SK-N-SH (cell line): Measurements from ENCODE around the gene TTC38. TPM values are rescaled to one million over a fixed set of nuclear protein-coding genes. Genes with fewer than 3 reads are reported as not detected.

Experiments
- CTCF ChIA-PET: fragments of 300-600, 350-600 bp; formaldehyde crosslinking; extraction: SDS; loops from one replicate; lab custom pipeline; 2021; lab: Yijun Ruan, JAX
- POLR2A ChIA-PET: fragments of 350-600 bp; sonication (Branson Sonifier 250); formaldehyde crosslinking; extraction: SDS; loops from one replicate; lab custom pipeline; 2020; ENCODE audit warnings: antibody characterized with exemption, inconsistent platforms; lab: Yijun Ruan, JAX
- DNase-seq: peaks from one replicate; pipeline ENCODE4 v3.0.0; 2012
- H2AFZ ChIP-seq: fragments of 200-600 bp; sonication (generic); 2 replicates; pipeline ENCODE4 v1.8.1; 2016; ENCODE audit warnings: antibody characterized with exemption, mild to moderate bottlenecking, low read depth
- H3F3A ChIP-seq: fragments of 200-600 bp; sonication (generic); replicated peaks from 2 replicates; pipeline ENCODE3; 2016; ENCODE audit warnings: antibody characterized with exemption, mild to moderate bottlenecking; ENCODE audit not compliant: insufficient read depth
- H3K27ac ChIP-seq, 2 experiments: fragments of 200-500 bp in 1 of 2; fragments of 200-600 bp in 1 of 2; sonication (Bioruptor generic) in 1 of 2; sonication (generic), shearing (Covaris generic) in 1 of 2; 2 replicates each; pipeline versions ENCODE4 v1.5.1 to v1.6.1; 2014 to 2016; ENCODE audit warnings: low read depth in 2 of 2, inconsistent platforms in 1 of 2, low read length in 1 of 2, mild to moderate bottlenecking in 1 of 2, mixed read lengths in 1 of 2
- H3K27me3 ChIP-seq: fragments of 200-600 bp; sonication (generic), shearing (Covaris generic); 2 replicates; pipeline ENCODE4 v1.6.1; 2016; ENCODE audit warnings: mixed run types; ENCODE audit not compliant: insufficient read depth
- H3K36me3 ChIP-seq, 2 experiments: fragments of 200-500 bp in 1 of 2; fragments of 200-600 bp in 1 of 2; sonication (Bioruptor generic) in 1 of 2; sonication (generic) in 1 of 2; replicated peaks in 1 of 2; 2 replicates each; pipeline versions ENCODE3 to v1.5.1; 2014 to 2016; ENCODE audit warnings: low read length in 1 of 2, mild to moderate bottlenecking in 1 of 2; ENCODE audit not compliant: insufficient read depth in 2 of 2, control insufficient read depth in 1 of 2
- H3K4me1 ChIP-seq, 2 experiments: fragments of 200-500 bp in 1 of 2; fragments of 200-600 bp in 1 of 2; sonication (Bioruptor generic) in 1 of 2; sonication (generic), shearing (Covaris generic) in 1 of 2; 2 replicates each; pipeline versions ENCODE4 v1.5.1 to v1.6.1; 2014 to 2016; ENCODE audit warnings: low read depth in 1 of 2, low read length in 1 of 2, mixed run types in 1 of 2; ENCODE audit not compliant: insufficient read depth in 2 of 2, control insufficient read depth in 1 of 2
- H3K4me2 ChIP-seq: fragments of 200-600 bp; sonication (generic), shearing (Covaris generic); 2 replicates; pipeline ENCODE4 v1.6.1; 2017; ENCODE audit warnings: mixed run types
- H3K4me3 ChIP-seq, 2 experiments: fragments of 200-500 bp in 1 of 2; fragments of 200-600 bp in 1 of 2; sonication (Bioruptor generic) in 1 of 2; sonication (generic), shearing (Covaris generic) in 1 of 2; 2 replicates each; pipeline versions ENCODE4 v1.5.1 to v1.8.1; 2014 to 2016; ENCODE audit warnings: low read depth in 2 of 2, inconsistent platforms in 1 of 2, low read length in 1 of 2, mild to moderate bottlenecking in 1 of 2, mixed read lengths in 1 of 2, moderate library complexity in 1 of 2
- H3K79me2 ChIP-seq: fragments of 200-600 bp; sonication (generic); 2 replicates; pipeline ENCODE4 v1.8.1; 2017; ENCODE audit warnings: mild to moderate bottlenecking; ENCODE audit not compliant: insufficient read depth
- H3K9ac ChIP-seq: fragments of 200-600 bp; sonication (generic); 2 replicates; pipeline ENCODE4 v1.6.1; 2017; ENCODE audit warnings: mixed run types
- H3K9me2 ChIP-seq: fragments of 200-600 bp; sonication (generic); 2 replicates; pipeline ENCODE4 v1.6.1; 2017; ENCODE audit warnings: mixed run types
- H3K9me3 ChIP-seq: fragments of 200-600 bp; sonication (generic); 2 replicates; pipeline ENCODE4 v1.6.1; 2017; ENCODE audit warnings: mixed run types, mild to moderate bottlenecking, moderate library complexity
- H4K20me1 ChIP-seq: fragments of 200-600 bp; sonication (generic); 2 replicates; pipeline ENCODE4 v1.6.1; 2017; ENCODE audit warnings: mild to moderate bottlenecking, mixed run types; ENCODE audit not compliant: insufficient read depth
- CHD2 ChIP-seq: fragments of 150-350 bp; IDR thresholded peaks from 2 replicates; pipeline ENCODE4 v1.6.1; 2018; ENCODE audit warnings: low read length; ENCODE audit not compliant: partially characterized antibody
- CTCF ChIP-seq: fragments of 200-600 bp; sonication (generic); IDR thresholded peaks from 2 replicates; pipeline ENCODE4 v1.6.1; 2017; ENCODE audit warnings: antibody characterized with exemption, mild to moderate bottlenecking, moderate library complexity
- ELF1 ChIP-seq: IDR thresholded peaks from 2 replicates; pipeline ENCODE4 v1.4.0; 2012
- EZH2phosphoT487 ChIP-seq: fragments of 200-600 bp; sonication (generic); IDR thresholded peaks from 2 replicates; pipeline ENCODE4 v1.6.1; 2017; ENCODE audit warnings: low read depth, mixed run types, mild to moderate bottlenecking, antibody characterized with exemption, moderate library complexity, borderline replicate concordance
- GATA2 ChIP-seq: sonication (generic); formaldehyde crosslinking; IDR thresholded peaks from 2 replicates; pipeline ENCODE4 v1.5.0; 2020; ENCODE audit warnings: mild to moderate bottlenecking, missing genetic modification reagents
- IRF3 ChIP-seq: fragments of 150-350 bp; IDR thresholded peaks from 2 replicates; pipeline ENCODE4 v1.6.1; 2016; ENCODE audit warnings: mild to moderate bottlenecking, low read depth, low read length
- NFIC ChIP-seq: IDR thresholded peaks from 2 replicates; pipeline ENCODE4 v1.4.0; 2012; ENCODE audit warnings: borderline replicate concordance
- PBX3 ChIP-seq: IDR thresholded peaks from 2 replicates; pipeline ENCODE4; 2012
- POLR2AphosphoS5 ChIP-seq: IDR thresholded peaks from 2 replicates; pipeline ENCODE4 v1.6.1; 2012; ENCODE audit warnings: low read depth, low read length
- RCOR1 ChIP-seq: fragments of 150-350 bp; IDR thresholded peaks from 2 replicates; pipeline ENCODE4 v1.6.1; 2017; ENCODE audit warnings: antibody characterized with exemption, low read length
- RFX5 ChIP-seq: IDR thresholded peaks from 2 replicates; pipeline ENCODE4 v1.6.1; 2012; ENCODE audit warnings: mild to moderate bottlenecking, improper control_type of control experiment, low read length
- SMC3 ChIP-seq: IDR thresholded peaks from 2 replicates; pipeline ENCODE4 v1.6.1; 2012; ENCODE audit warnings: low read depth, low read length, improper control_type of control experiment
- TAF1 ChIP-seq: IDR thresholded peaks from 2 replicates; pipeline ENCODE4 v1.6.1; 2012; ENCODE audit warnings: low read depth, mild to moderate bottlenecking, low read length, moderate library complexity, borderline replicate concordance
- TCF12 ChIP-seq: IDR thresholded peaks from 2 replicates; pipeline ENCODE4 v1.4.0; 2012
- TEAD4 ChIP-seq: IDR thresholded peaks from 2 replicates; pipeline ENCODE4 v1.4.0; 2012; ENCODE audit warnings: mild to moderate bottlenecking, borderline replicate concordance; ENCODE audit not compliant: insufficient read depth
- WGBS: methylation state at CpG from one replicate; pipeline ENCODE4 v1.1.6; 2017; ENCODE audit warnings: low lambda C conversion rate; 5-methylcytosine and 5-hydroxymethylcytosine counted together
- polyA plus RNA-seq, 3 experiments: library from polyadenylated mRNA; depleted of rRNA; stranded (reverse); fragments of >200 nt; gene quantifications; 2 replicates each; pipeline ENCODE4 v1.2.3, GENCODE V29; 2012

Gene TTC38
- polyA plus RNA-seq, 1 of the 3 experiments (the other 2 are of a cell fraction), result 24.0 TPM

- TF ChIP-seq CTCF (no peak), NFIC (no peak), POLR2AphosphoS5 (no peak)
Observed at GRCh38 chr22:46330426-46330825, 62.6 kb downstream of the TTC38 start (continued).

- WGBS, result over 99% methylated on average over 23 of the region's 23 CpGs
- H3K4me2 ChIP-seq, result no peak overlapping the region
- no peaks in the 10 kb centered on the region for H3K9me3 ChIP-seq
- H3F3A ChIP-seq, result peaks cover 18% of the 10 kb centered on the region
- ChIA-PET CTCF (interaction anchor here (0.9 to 1.7 kb wide), 3 partner anchors 13 to 209 kb away, joined by 3 to 4 read pairs (median 3); no protein-coding TSS in a partner anchor), POLR2A (no interaction called here)
- no peak overlapping the region for H3K9ac ChIP-seq
- H3K4me3 ChIP-seq, result no peak overlapping the region
- peaks cover 4 to 31% of the 10 kb centered on the region in 2 experiments for H3K36me3 ChIP-seq
- H2AFZ ChIP-seq, result no peak overlapping the region
- no peaks in the 10 kb centered on the region for H3K27me3 ChIP-seq
- H4K20me1 ChIP-seq, result no peaks in the 10 kb centered on the region
- no peak overlapping the region for H3K27ac ChIP-seq
- peaks cover 10% of the 10 kb centered on the region for H3K79me2 ChIP-seq
- H3K9me2 ChIP-seq, result no peaks in the 10 kb centered on the region
- DNase-seq, result no peak
- TF ChIP-seq RFX5 (no peak), IRF3 (no peak), EZH2phosphoT487 (no peak), PBX3 (no peak), ELF1 (no peak), SMC3 (no peak), TCF12 (no peak), TAF1 (no peak), CHD2 (no peak), GATA2 (CRISPR knock-in tag) (no peak), TEAD4 (no peak), RCOR1 (no peak)
- peaks cover 0 to 5% of the 10 kb centered on the region in 2 experiments; a peak in 1 of 4 replicates for H3K4me1 ChIP-seq
Observed at GRCh38 chr22:46331496-46331895, 63.7 kb downstream of the TTC38 start.
